KG1 (cell line): ENCODE data around the gene SHISAL2A.

Experiments
- DNase-seq: peaks from one replicate; lab custom pipeline; 2025; lab: John Stamatoyannopoulos, UW

The SHISAL2A gene

GRCh38 chr1:52621950-52622349 lies 11.0 kb upstream of the SHISAL2A start:
- no peak for DNase-seq

GRCh38 chr1:52623812-52624211 lies 9.2 kb upstream of the SHISAL2A start:
- no peak for DNase-seq

GRCh38 chr1:52627028-52627427 lies 5.9 kb upstream of the SHISAL2A start:
- DNase-seq, result no peak

GRCh38 chr1:52628614-52629324 lies 4.2 kb upstream of the SHISAL2A start:
- DNase-seq, result no peak

DNA sequence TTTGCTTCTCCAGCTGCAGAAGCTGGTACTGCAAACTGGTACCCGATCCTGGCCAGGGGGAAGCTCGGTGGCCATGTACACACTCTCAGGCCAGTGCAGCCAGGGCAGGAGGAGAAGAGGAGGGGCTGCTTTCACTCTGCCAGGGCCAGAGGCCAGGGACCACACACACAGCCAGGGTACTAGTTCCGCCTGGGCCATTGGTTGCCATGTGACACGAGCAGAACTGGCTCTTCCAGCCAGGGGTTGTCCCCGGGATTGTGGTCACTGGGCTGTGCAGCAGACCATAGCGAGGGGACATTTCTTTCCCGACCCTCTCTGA lies 3.7 kb upstream of the SHISAL2A start:
- DNase-seq, result no peak

GRCh38 chr1:52629667-52630066 lies 3.3 kb upstream of the SHISAL2A start:
- no peak for DNase-seq

DNA sequence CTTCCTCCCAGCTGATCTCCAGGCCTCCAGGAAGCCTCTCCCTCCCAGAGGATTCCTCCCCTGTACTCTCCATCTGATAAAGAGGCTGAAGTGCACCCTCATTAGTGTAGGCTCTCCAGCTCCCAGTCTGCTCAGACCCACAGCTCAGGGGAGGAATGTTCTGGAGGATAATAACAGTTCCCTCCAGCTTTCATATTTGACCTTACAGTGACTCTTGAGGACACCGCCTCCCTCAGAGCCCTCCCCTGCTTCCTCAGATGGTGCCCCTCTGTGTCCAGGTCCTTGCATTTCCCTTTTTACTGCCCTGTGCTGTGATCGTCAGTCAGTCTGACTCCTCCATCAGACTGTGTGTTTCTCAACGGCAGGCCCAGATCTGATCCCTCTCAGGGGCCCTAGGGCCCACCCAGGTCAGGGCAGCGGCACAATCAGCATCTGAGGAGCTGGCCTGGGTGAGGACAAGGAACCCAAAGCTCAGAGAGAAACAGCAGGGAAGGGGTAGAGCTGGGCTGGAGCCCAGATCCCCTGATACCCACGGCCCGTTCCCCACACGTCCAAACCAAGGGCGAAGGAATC lies 1.1 kb upstream of the SHISAL2A start:
- DNase-seq, result no peak

GRCh38 chr1:52633291-52633754 lies 355 bp downstream of the SHISAL2A start:
- DNase-seq, result no peak

DNA sequence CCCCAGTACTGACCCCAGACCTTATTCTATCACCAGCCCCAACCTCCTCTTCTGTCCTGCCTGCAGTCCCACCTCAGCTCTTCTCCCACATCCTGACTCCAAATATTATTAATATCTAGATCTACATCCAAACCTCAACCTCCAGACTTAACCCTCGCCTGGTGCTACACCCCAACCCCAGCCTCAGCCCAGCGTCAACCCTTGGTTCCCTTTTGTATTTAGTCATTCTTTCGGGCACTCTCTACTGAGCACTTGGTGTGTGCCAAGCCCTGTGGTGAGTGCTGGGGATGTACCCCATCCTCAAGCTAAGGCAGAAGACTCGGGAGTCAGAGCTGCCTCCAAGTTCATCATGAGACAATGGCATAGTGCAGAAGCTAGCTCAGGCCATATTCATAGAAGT lies 1.1 kb downstream of the SHISAL2A start:
- no peak for DNase-seq

- no peak for DNase-seq
Measured at GRCh38 chr1:52635321-52636089, 2.5 kb downstream of the SHISAL2A start.

DNA sequence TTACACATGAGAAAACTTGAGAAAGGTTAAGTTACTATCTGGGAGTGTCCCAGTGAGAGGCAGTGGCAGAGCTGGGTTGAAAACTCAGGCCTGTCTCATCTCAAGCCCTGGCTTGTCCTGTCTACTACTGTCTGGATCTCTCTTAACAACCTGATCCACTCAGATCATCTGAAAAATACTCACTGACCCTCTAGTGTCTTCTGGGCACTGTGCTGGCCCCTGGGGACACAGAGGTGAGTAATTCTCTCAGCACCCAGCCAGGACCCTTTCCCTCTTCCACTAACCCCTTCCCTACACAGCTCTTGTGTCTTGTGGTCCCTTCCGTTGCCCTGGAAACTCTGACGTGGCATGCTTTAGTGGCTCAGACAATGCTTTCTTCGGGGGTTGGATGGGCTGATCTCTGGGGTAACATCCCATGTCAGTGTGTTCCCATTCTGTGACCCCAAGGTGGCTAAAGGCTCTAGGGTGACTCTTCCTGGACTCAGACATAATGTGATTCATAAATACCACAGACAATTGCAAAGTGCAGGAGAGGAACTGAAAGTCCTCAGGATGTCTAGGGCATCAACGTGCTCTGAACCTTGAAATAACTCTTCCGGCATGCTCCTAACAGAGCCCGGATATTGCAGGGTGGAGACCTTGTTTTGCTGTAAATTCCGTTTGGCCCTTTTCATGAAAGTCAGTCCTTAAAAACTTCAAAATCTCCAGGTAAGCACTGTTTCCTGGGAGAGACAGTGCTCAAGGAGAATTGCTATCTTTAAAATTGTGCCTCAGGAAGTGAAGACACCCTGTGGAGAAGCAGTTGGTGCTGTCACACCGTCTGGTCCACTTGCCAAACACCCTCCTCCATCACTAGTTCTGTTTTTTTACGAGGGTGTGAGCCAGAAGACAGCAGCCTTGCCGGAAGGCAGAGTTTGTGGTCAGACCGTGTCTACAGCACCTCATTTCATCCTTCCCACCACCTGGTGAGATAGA lies 4.0 kb downstream of the SHISAL2A start:
- peak; percentile 71 for DNase-seq

DNA sequence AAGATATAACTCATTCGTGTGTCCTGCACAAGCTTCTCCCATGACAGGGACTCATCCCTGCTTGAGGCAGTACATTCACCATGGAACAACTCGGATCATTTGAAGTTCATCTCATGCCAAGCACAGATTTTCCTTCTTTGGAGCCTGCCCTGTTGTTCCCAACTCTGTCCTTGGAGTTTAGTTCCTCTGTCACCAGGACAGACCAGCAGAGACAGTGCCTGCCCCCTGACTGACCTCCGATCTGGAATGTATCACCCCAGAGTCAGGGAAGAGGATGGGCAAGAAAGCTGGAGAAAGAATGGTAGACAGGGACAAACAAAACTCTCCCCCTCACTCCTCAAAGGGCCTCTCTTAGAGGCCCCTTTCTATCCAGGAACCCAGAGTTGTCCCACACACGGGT lies 5.0 kb downstream of the SHISAL2A start:
- no peak for DNase-seq

GRCh38 chr1:52640697-52641096 lies 7.7 kb downstream of the SHISAL2A start:
- no peak for DNase-seq

GRCh38 chr1:52641307-52641706 lies 8.3 kb downstream of the SHISAL2A start:
- DNase-seq, result no peak

GRCh38 chr1:52645261-52645660 lies 12.3 kb downstream of the SHISAL2A start:
- DNase-seq, result no peak

- DNase-seq, result no peak
Measured at GRCh38 chr1:52651904-52652303, 18.9 kb downstream of the SHISAL2A start.

- no peak for DNase-seq
Measured at GRCh38 chr1:52653207-52653849, 20.4 kb downstream of the SHISAL2A start.

GRCh38 chr1:52654063-52654462 lies 21.1 kb downstream of the SHISAL2A start:
- DNase-seq, result no peak

DNA sequence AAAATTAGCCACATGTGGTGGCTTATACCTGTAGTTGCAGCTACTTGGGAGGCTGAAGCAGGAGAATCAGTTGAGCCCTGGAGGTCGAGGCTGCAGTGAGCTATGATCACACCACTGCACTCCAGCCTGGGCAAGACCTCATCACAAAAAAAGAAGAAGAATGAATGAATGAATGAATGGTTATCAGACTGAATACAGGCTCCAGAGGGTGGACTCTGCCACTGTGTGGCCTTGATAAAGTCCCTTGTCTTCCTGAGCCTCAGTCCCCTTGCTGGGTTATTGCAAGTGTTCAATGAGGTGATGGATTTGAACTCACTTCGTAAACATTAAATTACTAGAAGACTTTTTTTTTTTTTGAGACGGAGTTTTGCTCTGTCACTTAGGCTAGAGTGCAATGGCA lies 24.7 kb downstream of the SHISAL2A start:
- DNase-seq, result no peak

DNA sequence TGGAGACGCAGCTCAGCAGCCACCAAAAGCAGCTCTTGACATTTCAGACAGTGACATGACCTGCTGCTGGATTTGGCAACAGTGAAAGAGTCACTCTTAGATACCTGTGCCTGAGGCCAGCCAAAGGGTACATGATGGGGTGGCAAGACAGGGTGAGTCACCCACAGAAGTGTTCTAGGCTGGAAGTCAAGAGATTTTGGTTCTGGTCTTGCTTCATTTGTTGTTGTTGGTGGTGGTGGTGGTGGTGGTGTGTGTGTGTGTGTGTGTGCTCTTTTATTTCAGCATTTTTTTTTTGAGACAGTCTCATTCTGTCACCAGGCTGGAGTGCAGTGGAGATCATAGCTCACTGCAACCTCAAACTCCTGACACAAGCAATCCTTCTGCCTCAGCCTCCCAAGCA lies 25.8 kb downstream of the SHISAL2A start:
- no peak for DNase-seq

DNA sequence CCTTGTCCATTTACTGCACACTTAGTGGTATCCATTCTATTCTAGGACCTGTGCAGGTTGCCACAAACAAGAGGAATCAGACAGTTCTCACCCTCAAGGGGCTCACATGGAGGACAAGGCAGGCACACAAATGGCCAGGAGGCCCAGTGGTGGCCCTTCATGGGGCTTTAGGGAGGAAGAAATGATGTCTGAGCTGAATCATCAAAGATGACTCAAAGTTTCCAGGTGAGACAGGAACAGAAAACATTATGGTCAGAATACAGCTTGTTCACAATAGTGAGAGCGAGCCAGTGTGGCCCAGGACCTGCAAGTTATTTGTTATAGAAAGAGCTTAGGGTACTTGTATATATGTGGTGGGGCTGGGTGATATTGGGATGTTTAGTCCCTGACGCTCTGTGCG lies 26.4 kb downstream of the SHISAL2A start:
- no peak for DNase-seq
